Measurements from ENCODE around the gene PARVA.

DNA sequence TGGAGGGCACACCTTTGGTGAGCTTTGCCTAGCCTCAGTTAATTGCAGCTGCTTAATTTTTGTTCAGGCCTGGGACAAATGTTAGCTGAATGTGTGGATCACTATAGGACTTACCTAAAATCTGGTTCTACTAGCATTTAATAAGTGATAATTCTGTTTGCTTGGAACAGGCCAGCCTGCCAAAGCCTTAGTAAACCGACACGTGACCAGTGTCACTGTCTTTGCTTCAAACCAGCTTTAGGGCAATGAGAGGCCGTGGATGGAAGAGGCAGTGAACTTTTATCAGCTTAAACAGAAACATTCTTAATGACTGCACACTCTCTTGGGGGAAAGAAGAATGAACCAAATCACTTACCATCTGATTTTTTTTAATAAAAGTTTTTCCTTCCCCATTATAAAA, 10.8 kb downstream of the PARVA start:
- no peak for TF ChIP-seq CTCF (IDR thresholded peaks at IDR 0.05)
- TF ChIP-seq POLR2A (IDR thresholded peaks at IDR 0.05), result no peak
